Astrocyte (in vitro differentiated cells and primary cell): ENCODE measurements around the gene MX2. TPM values are rescaled to one million over a fixed set of nuclear protein-coding genes. Genes with fewer than 3 reads are reported as not detected.
A peak's percentile ranks its signal among the peaks of the same experiment; 100 is the strongest.

Experiments
- DNase-seq: peaks from one replicate; pipeline ENCODE4 v3.0.0-alpha.2; 2010; ENCODE audit warnings: low read depth
- FAIRE-seq: peaks from 2 replicates; lab custom pipeline; 2011; peaks lifted over from hg19 to GRCh38; lab: Jason Lieb, UNC
- H2AFZ ChIP-seq: 2 replicates; pipeline ENCODE4 v1.6.0; 2012; ENCODE audit warnings: low read depth, low read length, inconsistent platforms
- H3K27ac ChIP-seq: 2 replicates; pipeline ENCODE4 v1.5.1; 2011; ENCODE audit warnings: low read depth, low read length, inconsistent platforms
- H3K27me3 ChIP-seq: 2 replicates; pipeline ENCODE4 v1.6.0; 2011; ENCODE audit warnings: low read length, inconsistent platforms; ENCODE audit not compliant: insufficient read depth
- H3K36me3 ChIP-seq: 2 replicates; pipeline ENCODE4 v1.5.1; 2011; ENCODE audit warnings: low read length, inconsistent platforms; ENCODE audit not compliant: insufficient read depth
- H3K4me1 ChIP-seq: 2 replicates; pipeline ENCODE4 v1.5.1; 2011; ENCODE audit warnings: low read length, inconsistent platforms; ENCODE audit not compliant: insufficient read depth
- H3K4me2 ChIP-seq: 2 replicates; pipeline ENCODE4 v1.6.0; 2012; ENCODE audit warnings: low read length, inconsistent platforms
- H3K4me3 ChIP-seq: 2 replicates; pipeline ENCODE4 v1.5.1; 2011; ENCODE audit warnings: low read depth, mild to moderate bottlenecking, low read length, inconsistent platforms; ENCODE audit not compliant: insufficient read depth
- H3K79me2 ChIP-seq: 2 replicates; pipeline ENCODE4 v1.6.0; 2012; ENCODE audit warnings: mild to moderate bottlenecking, low read length, inconsistent platforms; ENCODE audit not compliant: insufficient read depth
- H3K9ac ChIP-seq: 2 replicates; pipeline ENCODE4 v1.6.0; 2012; ENCODE audit warnings: mild to moderate bottlenecking, low read length, inconsistent platforms
- H3K9me3 ChIP-seq: 2 replicates; pipeline ENCODE4 v1.5.1; 2012; ENCODE audit warnings: low read depth, mild to moderate bottlenecking, low read length, inconsistent platforms; ENCODE audit not compliant: insufficient read depth
- H4K20me1 ChIP-seq: 2 replicates; pipeline ENCODE4 v1.6.0; 2012; ENCODE audit warnings: low read length, inconsistent platforms; ENCODE audit not compliant: insufficient read depth
- H3K27ac Mint-ChIP-seq: one replicate; pipeline ENCODE4 v1.8.0; 2021; ENCODE audit warnings: mild to moderate bottlenecking, mixed read lengths; ENCODE audit not compliant: unreplicated experiment
- H3K27me3 Mint-ChIP-seq: one replicate; pipeline ENCODE4 v1.8.0; 2021; ENCODE audit warnings: low read depth, mixed read lengths; ENCODE audit not compliant: unreplicated experiment
- H3K36me3 Mint-ChIP-seq: one replicate; pipeline ENCODE4 v1.8.0; 2021; ENCODE audit warnings: low read depth, mixed read lengths; ENCODE audit not compliant: unreplicated experiment
- H3K4me1 Mint-ChIP-seq: one replicate; pipeline ENCODE4 v1.8.0; 2021; ENCODE audit warnings: low read depth, mixed read lengths; ENCODE audit not compliant: unreplicated experiment
- H3K4me3 Mint-ChIP-seq: one replicate; pipeline ENCODE4 v1.8.0; 2021; ENCODE audit warnings: mild to moderate bottlenecking, moderate library complexity, mixed read lengths; ENCODE audit not compliant: unreplicated experiment
- H3K9me3 Mint-ChIP-seq: one replicate; pipeline ENCODE4 v1.8.0; 2021; ENCODE audit warnings: mild to moderate bottlenecking, mixed read lengths; ENCODE audit not compliant: unreplicated experiment
- EZH2 ChIP-seq: IDR thresholded peaks from 2 replicates; pipeline ENCODE4 v1.6.1; 2012; ENCODE audit warnings: mild to moderate bottlenecking, low read length, inconsistent platforms; ENCODE audit not compliant: insufficient read depth
- total RNA-seq: library from RNA; stranded (reverse); gene quantifications from 2 replicates; pipeline ENCODE4 v1.2.1, GENCODE V29; 2021
- TF ChIP-seq, protein P1 (sequence below): IDR thresholded peaks from 2 replicates; pipeline ENCODE4 v1.5.1; 2011; ENCODE audit warnings: low read depth, mild to moderate bottlenecking, inconsistent platforms, low read length, moderate library complexity; ENCODE audit not compliant: insufficient read depth

MX2 gene
- total RNA-seq, 1 donor from 2014 or later = 8.6 TPM

GRCh38 chr21:41369105-41369919 is 7.5 kb downstream of the MX2 start:
- Histone ChIP-seq H3K9me3 (peaks cover 4% of the 10 kb centered on the region), H3K79me2 (no peaks in the 10 kb centered on the region), H3K27me3 (peaks cover 6% of the 10 kb centered on the region), H3K9ac (no peak overlapping the region), H3K36me3 (no peaks in the 10 kb centered on the region), H4K20me1 (no peaks in the 10 kb centered on the region), H2AFZ (peak overlapping the region; percentile 41), H3K4me1 (no peaks in the 10 kb centered on the region), H3K27ac (no peak overlapping the region), H3K4me3 (no peak overlapping the region), H3K4me2 (peak overlapping the region; percentile 62)
- peaks cover 7% of the 10 kb centered on the region for H3K9me3 Mint-ChIP-seq
- H3K4me1 Mint-ChIP-seq = peaks cover 27% of the 10 kb centered on the region
- DNase-seq (no peak), FAIRE-seq (no peak)
- peak overlapping the region; percentile 72 for H3K27ac Mint-ChIP-seq
- no peak overlapping the region for H3K4me3 Mint-ChIP-seq
- TF ChIP-seq, protein P1, sequence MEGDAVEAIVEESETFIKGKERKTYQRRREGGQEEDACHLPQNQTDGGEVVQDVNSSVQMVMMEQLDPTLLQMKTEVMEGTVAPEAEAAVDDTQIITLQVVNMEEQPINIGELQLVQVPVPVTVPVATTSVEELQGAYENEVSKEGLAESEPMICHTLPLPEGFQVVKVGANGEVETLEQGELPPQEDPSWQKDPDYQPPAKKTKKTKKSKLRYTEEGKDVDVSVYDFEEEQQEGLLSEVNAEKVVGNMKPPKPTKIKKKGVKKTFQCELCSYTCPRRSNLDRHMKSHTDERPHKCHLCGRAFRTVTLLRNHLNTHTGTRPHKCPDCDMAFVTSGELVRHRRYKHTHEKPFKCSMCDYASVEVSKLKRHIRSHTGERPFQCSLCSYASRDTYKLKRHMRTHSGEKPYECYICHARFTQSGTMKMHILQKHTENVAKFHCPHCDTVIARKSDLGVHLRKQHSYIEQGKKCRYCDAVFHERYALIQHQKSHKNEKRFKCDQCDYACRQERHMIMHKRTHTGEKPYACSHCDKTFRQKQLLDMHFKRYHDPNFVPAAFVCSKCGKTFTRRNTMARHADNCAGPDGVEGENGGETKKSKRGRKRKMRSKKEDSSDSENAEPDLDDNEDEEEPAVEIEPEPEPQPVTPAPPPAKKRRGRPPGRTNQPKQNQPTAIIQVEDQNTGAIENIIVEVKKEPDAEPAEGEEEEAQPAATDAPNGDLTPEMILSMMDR = no peak
- no peak for TF ChIP-seq EZH2
- peaks cover 20% of the 10 kb centered on the region for H3K27me3 Mint-ChIP-seq
- H3K36me3 Mint-ChIP-seq = peaks cover 13% of the 10 kb centered on the region

DNA sequence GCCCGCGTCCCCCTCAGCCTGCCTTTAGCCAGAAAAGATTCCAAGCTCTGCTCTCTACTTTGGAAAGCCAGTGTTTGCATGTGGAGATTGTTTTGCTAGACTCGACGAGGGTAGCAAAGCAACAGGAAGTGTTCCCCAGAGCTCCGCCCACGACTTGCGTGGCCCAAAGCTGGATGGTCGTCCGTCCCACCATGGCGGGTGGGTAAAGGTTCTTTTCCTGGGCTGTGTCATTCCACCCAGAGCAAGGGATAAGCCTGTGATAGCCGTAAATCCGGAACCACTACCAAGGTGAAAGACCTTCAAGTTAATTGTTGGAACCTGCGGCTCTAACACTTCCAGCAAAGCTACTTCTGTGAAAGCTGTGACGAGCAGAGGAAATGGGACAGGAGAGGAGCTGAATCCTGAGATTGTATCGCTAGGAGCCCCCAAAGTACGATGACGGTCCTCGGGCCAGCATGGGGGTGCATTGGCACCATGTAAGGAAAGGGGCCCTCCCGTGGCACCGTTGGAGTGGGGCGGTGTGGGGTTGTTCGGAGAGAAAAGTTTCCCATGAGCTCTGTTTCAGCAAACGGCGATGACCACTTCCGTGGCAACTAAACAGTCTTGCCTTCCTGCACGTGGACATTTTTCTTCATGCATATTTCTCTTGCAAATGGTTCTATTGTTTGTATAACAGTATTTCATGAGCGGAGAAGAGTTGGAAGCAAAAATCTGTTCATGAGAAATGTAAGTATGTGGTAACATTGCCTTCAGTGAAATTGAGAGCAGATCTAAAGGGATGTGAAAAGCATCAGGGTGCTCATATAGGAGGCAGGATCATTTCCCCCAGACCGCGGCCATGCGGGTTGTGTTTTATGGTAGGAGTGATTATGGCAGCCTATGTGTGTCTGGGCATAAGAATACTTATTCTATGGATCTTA is 8.4 kb downstream of the MX2 start:
- FAIRE-seq = no peak
- no peak overlapping the region for H3K4me3 Mint-ChIP-seq
- Histone ChIP-seq H4K20me1 (no peaks in the 10 kb centered on the region), H3K4me3 (no peak overlapping the region), H3K27me3 (peaks cover 6% of the 10 kb centered on the region), H2AFZ (no peak overlapping the region), H3K4me1 (no peaks in the 10 kb centered on the region), H3K9me3 (peaks cover 4% of the 10 kb centered on the region), H3K9ac (no peak overlapping the region), H3K36me3 (no peaks in the 10 kb centered on the region), H3K27ac (no peak overlapping the region), H3K4me2 (no peak overlapping the region), H3K79me2 (no peaks in the 10 kb centered on the region)
- TF ChIP-seq, protein P1 = no peak
- no peak for TF ChIP-seq EZH2
- H3K4me1 Mint-ChIP-seq = peaks cover 27% of the 10 kb centered on the region
- no peak overlapping the region for H3K27ac Mint-ChIP-seq
- DNase-seq = no peak
- H3K36me3 Mint-ChIP-seq = peaks cover 9% of the 10 kb centered on the region
- peaks cover 23% of the 10 kb centered on the region for H3K27me3 Mint-ChIP-seq
- H3K9me3 Mint-ChIP-seq = peaks cover 4% of the 10 kb centered on the region
